HepG2 (cell line): Measurements from ENCODE around the gene IQCE. TPM values are rescaled to one million over a fixed set of nuclear protein-coding genes. Genes with fewer than 3 reads are reported as not detected.
A peak's percentile ranks its signal among the peaks of the same experiment; 100 is the strongest.

Experiments
- CCAR2 ChIP-seq: fragments of 200-400 bp; formaldehyde crosslinking; optimal IDR thresholded peaks from 2 replicates; pipeline ENCODE3; 2018; ENCODE audit warnings: low read depth, mild to moderate bottlenecking, low read length, moderate library complexity
- CCDC6 ChIP-seq: sonication (generic); formaldehyde crosslinking; IDR thresholded peaks from 2 replicates; pipeline ENCODE4 v1.8.1; 2022; ENCODE audit warnings: mild to moderate bottlenecking, missing genetic modification reagents, moderate library complexity
- DNMT1 ChIP-seq: sonication (generic); formaldehyde crosslinking; IDR thresholded peaks from 2 replicates; pipeline ENCODE4 v1.5.1; 2020; ENCODE audit warnings: mild to moderate bottlenecking, missing genetic modification reagents
- FOXA3 ChIP-seq: IDR thresholded peaks from 2 replicates; pipeline ENCODE4 v1.6.1; 2016; ENCODE audit warnings: missing genetic modification reagents, missing compliant biosample characterization
- MIXL1 ChIP-seq: IDR thresholded peaks from 2 replicates; pipeline ENCODE4 v1.6.1; 2016
- NCOA5 ChIP-seq: sonication (generic); formaldehyde crosslinking; IDR thresholded peaks from 2 replicates; pipeline ENCODE4 v1.4.0; 2020; ENCODE audit warnings: missing genetic modification reagents
- NFYC ChIP-seq: IDR thresholded peaks from 2 replicates; pipeline ENCODE4 v1.6.1; 2016; ENCODE audit warnings: missing genetic modification reagents, missing compliant biosample characterization
- NR2F6 ChIP-seq, 2 experiments: IDR thresholded peaks; 2 replicates each; pipeline ENCODE4 v1.6.1; 2016; ENCODE audit warnings: antibody characterized with exemption in 1 of 2, mild to moderate bottlenecking in 1 of 2
- RAD21 ChIP-seq: fragments of 450-650 bp; formaldehyde crosslinking; IDR thresholded peaks from 2 replicates; pipeline ENCODE4 v1.5.0; 2020; ENCODE audit warnings: mild to moderate bottlenecking
- RFX1 ChIP-seq: fragments of 450-650 bp; IDR thresholded peaks from 2 replicates; pipeline ENCODE4 v1.6.1; 2017
- SAP130 ChIP-seq: IDR thresholded peaks from 2 replicates; pipeline ENCODE4 v1.6.1; 2016; ENCODE audit warnings: low read depth
- SMC3 ChIP-seq: IDR thresholded peaks from 2 replicates; pipeline ENCODE4 v1.6.1; 2011; ENCODE audit warnings: low read length, improper control_type of control experiment
- SSRP1 ChIP-seq: IDR thresholded peaks from 2 replicates; pipeline ENCODE4 v1.6.1; 2016; ENCODE audit warnings: control low read depth
- ZBTB3 ChIP-seq: sonication (generic); formaldehyde crosslinking; IDR thresholded peaks from 2 replicates; pipeline ENCODE4 v1.4.0; 2020; ENCODE audit warnings: low read depth, mild to moderate bottlenecking, moderate library complexity, missing genetic modification reagents, borderline replicate concordance
- ZBTB42 ChIP-seq: sonication (generic); formaldehyde crosslinking; IDR thresholded peaks from 2 replicates; pipeline ENCODE4 v1.5.0; 2020; ENCODE audit warnings: mild to moderate bottlenecking, missing genetic modification reagents
- ZNF577 ChIP-seq: sonication (generic); formaldehyde crosslinking; IDR thresholded peaks from 2 replicates; pipeline ENCODE4 v1.4.0; 2020; ENCODE audit warnings: mild to moderate bottlenecking, low read depth, missing genetic modification reagents, borderline replicate concordance
- ZNF766 ChIP-seq: sonication (generic); formaldehyde crosslinking; IDR thresholded peaks from 2 replicates; pipeline ENCODE4 v1.5.0; 2020; ENCODE audit warnings: missing genetic modification reagents, borderline replicate concordance
- ZNF800 ChIP-seq: sonication (generic); formaldehyde crosslinking; IDR thresholded peaks from 2 replicates; pipeline ENCODE4 v1.4.0; 2020; ENCODE audit warnings: missing genetic modification reagents
- ZSCAN25 ChIP-seq: sonication (generic); formaldehyde crosslinking; IDR thresholded peaks from 2 replicates; pipeline ENCODE4 v1.8.0; 2022; ENCODE audit warnings: mild to moderate bottlenecking, missing genetic modification reagents
- polyA plus RNA-seq, 8 experiments: library from polyadenylated mRNA; depleted of rRNA in 3 of 8; stranded (reverse) in 7 of 8; unstranded in 1 of 8; fragments of >200 nt; fragmentation: Illumina TruSeq in 4 of 8; extraction: Trizol in 4 of 8; gene quantifications; 2 replicates each; pipeline versions ENCODE4 v1.2.1 to v1.2.3, GENCODE V29; 2011 to 2016; ENCODE audit warnings: low read depth in 4 of 8, missing spikeins in 1 of 8, mixed read lengths in 1 of 8; ENCODE audit not compliant: insufficient read depth in 1 of 8
- total RNA-seq, 5 experiments: library from RNA; depleted of rRNA; stranded (reverse); fragments of >200 nt; fragmentation: Illumina TruSeq; extraction: Trizol; gene quantifications; 2 replicates each; pipeline ENCODE4 v1.2.3, GENCODE V29; 2016; ENCODE audit warnings: low read depth in 1 of 5
- TF ChIP-seq, protein P1 (sequence below): sonication (generic); formaldehyde crosslinking; conservative IDR thresholded peaks from 2 replicates; pipeline ENCODE4 v1.4.0; 2020; ENCODE audit warnings: missing genetic modification reagents
- TF ChIP-seq, protein P2 (sequence below): sonication (generic); formaldehyde crosslinking; IDR thresholded peaks from 2 replicates; pipeline ENCODE4 v1.4.0; 2020; ENCODE audit warnings: mild to moderate bottlenecking, missing genetic modification reagents, borderline replicate concordance

IQCE gene
- total and polyA plus RNA-seq, 2 of the 13 experiments (the other 11 are each of a cell fraction or from before 2014, with no cell fraction given), result 1.5 to 2.5 TPM

- TF ChIP-seq, protein P1, sequence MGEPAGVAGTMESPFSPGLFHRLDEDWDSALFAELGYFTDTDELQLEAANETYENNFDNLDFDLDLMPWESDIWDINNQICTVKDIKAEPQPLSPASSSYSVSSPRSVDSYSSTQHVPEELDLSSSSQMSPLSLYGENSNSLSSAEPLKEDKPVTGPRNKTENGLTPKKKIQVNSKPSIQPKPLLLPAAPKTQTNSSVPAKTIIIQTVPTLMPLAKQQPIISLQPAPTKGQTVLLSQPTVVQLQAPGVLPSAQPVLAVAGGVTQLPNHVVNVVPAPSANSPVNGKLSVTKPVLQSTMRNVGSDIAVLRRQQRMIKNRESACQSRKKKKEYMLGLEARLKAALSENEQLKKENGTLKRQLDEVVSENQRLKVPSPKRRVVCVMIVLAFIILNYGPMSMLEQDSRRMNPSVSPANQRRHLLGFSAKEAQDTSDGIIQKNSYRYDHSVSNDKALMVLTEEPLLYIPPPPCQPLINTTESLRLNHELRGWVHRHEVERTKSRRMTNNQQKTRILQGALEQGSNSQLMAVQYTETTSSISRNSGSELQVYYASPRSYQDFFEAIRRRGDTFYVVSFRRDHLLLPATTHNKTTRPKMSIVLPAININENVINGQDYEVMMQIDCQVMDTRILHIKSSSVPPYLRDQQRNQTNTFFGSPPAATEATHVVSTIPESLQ, result no peak
- TF ChIP-seq NR2F6 (IDR thresholded peaks at IDR 0.05) (no peak), NR2F6 (CRISPR knock-in tag; IDR thresholded peaks at IDR 0.05) (peak; percentile 64), ZBTB3 (CRISPR knock-in tag) (no peak), FOXA3 (CRISPR knock-in tag) (peak; percentile 48), SSRP1 (CRISPR knock-in tag) (no peak), CCAR2 (no peak), CCDC6 (CRISPR knock-in tag) (no peak), ZNF766 (CRISPR knock-in tag) (no peak), ZNF800 (no peak), ZBTB42 (no peak), ZNF577 (CRISPR knock-in tag) (no peak), SMC3 (no peak), RAD21 (CRISPR knock-in tag) (no peak), SAP130 (CRISPR knock-in tag) (peak; percentile 93), DNMT1 (CRISPR knock-in tag) (no peak), ZSCAN25 (CRISPR knock-in tag) (no peak), RFX1 (no peak), NFYC (CRISPR knock-in tag) (no peak), MIXL1 (CRISPR knock-in tag) (no peak), NCOA5 (CRISPR knock-in tag) (no peak)
- TF ChIP-seq, protein P2, sequence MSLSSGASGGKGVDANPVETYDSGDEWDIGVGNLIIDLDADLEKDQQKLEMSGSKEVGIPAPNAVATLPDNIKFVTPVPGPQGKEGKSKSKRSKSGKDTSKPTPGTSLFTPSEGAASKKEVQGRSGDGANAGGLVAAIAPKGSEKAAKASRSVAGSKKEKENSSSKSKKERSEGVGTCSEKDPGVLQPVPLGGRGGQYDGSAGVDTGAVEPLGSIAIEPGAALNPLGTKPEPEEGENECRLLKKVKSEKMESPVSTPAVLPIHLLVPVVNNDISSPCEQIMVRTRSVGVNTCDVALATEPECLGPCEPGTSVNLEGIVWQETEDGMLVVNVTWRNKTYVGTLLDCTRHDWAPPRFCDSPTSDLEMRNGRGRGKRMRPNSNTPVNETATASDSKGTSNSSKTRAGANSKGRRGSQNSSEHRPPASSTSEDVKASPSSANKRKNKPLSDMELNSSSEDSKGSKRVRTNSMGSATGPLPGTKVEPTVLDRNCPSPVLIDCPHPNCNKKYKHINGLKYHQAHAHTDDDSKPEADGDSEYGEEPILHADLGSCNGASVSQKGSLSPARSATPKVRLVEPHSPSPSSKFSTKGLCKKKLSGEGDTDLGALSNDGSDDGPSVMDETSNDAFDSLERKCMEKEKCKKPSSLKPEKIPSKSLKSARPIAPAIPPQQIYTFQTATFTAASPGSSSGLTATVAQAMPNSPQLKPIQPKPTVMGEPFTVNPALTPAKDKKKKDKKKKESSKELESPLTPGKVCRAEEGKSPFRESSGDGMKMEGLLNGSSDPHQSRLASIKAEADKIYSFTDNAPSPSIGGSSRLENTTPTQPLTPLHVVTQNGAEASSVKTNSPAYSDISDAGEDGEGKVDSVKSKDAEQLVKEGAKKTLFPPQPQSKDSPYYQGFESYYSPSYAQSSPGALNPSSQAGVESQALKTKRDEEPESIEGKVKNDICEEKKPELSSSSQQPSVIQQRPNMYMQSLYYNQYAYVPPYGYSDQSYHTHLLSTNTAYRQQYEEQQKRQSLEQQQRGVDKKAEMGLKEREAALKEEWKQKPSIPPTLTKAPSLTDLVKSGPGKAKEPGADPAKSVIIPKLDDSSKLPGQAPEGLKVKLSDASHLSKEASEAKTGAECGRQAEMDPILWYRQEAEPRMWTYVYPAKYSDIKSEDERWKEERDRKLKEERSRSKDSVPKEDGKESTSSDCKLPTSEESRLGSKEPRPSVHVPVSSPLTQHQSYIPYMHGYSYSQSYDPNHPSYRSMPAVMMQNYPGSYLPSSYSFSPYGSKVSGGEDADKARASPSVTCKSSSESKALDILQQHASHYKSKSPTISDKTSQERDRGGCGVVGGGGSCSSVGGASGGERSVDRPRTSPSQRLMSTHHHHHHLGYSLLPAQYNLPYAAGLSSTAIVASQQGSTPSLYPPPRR (CRISPR knock-in tag), result no peak
These were observed 82.9 kb downstream of the IQCE start (continued) for GRCh38 chr7:2641406-2642393.
